DOHH2 (cell line): ENCODE measurements around the gene SAMD8.

ENCODE experiments used
- EZH2phosphoT487 ChIP-seq: fragments of 200-600 bp; sonication (generic); IDR thresholded peaks from 2 replicates; pipeline ENCODE4 v1.6.1; 2017; ENCODE audit warnings: borderline replicate concordance, mild to moderate bottlenecking, antibody characterized with exemption, low read length, moderate library complexity, mixed read lengths
- TF ChIP-seq, protein P1 (sequence below): fragments of 200-600 bp; sonication (generic); IDR thresholded peaks from one replicate; pipeline ENCODE4 v1.5.1; 2014; ENCODE audit warnings: antibody characterized with exemption, mild to moderate bottlenecking, low read depth, low read length; ENCODE audit not compliant: poor library complexity, severe bottlenecking

DNA sequence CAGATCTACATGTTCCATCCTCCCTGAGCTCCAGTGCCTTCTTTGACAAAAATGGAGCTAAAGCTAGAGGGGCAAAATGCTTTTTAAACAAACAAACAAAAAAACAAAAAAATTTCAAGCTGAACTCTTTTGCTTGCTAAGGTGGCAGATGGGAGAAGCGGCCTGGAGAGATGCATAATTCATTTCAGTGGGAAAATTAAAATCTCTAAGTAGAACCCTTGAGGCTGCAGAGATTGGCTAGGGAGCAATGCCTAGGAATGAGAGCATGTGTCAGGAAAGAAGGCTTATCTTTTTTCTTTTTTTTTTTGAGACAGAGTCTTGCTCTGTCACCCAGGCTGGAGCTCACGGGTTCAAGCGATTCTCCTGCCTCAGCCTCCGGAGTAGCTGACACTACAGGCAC, 46.4 kb upstream of the SAMD8 start:
- TF ChIP-seq EZH2phosphoT487 = no peak
- TF ChIP-seq, protein P1, sequence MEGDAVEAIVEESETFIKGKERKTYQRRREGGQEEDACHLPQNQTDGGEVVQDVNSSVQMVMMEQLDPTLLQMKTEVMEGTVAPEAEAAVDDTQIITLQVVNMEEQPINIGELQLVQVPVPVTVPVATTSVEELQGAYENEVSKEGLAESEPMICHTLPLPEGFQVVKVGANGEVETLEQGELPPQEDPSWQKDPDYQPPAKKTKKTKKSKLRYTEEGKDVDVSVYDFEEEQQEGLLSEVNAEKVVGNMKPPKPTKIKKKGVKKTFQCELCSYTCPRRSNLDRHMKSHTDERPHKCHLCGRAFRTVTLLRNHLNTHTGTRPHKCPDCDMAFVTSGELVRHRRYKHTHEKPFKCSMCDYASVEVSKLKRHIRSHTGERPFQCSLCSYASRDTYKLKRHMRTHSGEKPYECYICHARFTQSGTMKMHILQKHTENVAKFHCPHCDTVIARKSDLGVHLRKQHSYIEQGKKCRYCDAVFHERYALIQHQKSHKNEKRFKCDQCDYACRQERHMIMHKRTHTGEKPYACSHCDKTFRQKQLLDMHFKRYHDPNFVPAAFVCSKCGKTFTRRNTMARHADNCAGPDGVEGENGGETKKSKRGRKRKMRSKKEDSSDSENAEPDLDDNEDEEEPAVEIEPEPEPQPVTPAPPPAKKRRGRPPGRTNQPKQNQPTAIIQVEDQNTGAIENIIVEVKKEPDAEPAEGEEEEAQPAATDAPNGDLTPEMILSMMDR = no peak
